Neutrophil (primary cell): ENCODE results near the gene ITPR3.
A peak's percentile ranks its signal among the peaks of the same experiment; 100 is the strongest.

Experiments
- H3K27ac ChIP-seq: fragments of 200-600 bp; sonication (generic); 2 replicates; pipeline ENCODE4 v1.5.1; 2016; ENCODE audit warnings: mild to moderate bottlenecking, moderate library complexity
- H3K27me3 ChIP-seq: fragments of 200-600 bp; sonication (generic); 2 replicates; pipeline ENCODE4 v1.6.0; 2016; ENCODE audit warnings: mild to moderate bottlenecking
- H3K36me3 ChIP-seq: fragments of 200-600 bp; sonication (generic); 2 replicates; pipeline ENCODE4 v1.5.1; 2017
- H3K4me1 ChIP-seq, 2 experiments: fragments of 200-600 bp in 1 of 2; sonication (generic) in 1 of 2; 1 replicate in 1 of 2; 2 replicates in 1 of 2; pipeline versions ENCODE4 v1.5.1 to v1.6.1; 2013 to 2016; ENCODE audit warnings: low read depth in 1 of 2, low read length in 1 of 2, mild to moderate bottlenecking in 1 of 2, moderate library complexity in 1 of 2; ENCODE audit not compliant: control insufficient read depth in 1 of 2, insufficient read depth in 1 of 2
- H3K4me3 ChIP-seq, 2 experiments: fragments of 200-600 bp in 1 of 2; sonication (generic) in 1 of 2; 1 replicate in 1 of 2; 2 replicates in 1 of 2; pipeline ENCODE4 v1.5.1; 2013 to 2016; ENCODE audit warnings: low read depth in 1 of 2, low read length in 1 of 2, mild to moderate bottlenecking in 1 of 2, moderate library complexity in 1 of 2
- H3K9me3 ChIP-seq: fragments of 200-600 bp; sonication (generic); 2 replicates; pipeline ENCODE4 v1.5.1; 2016
- TF ChIP-seq, protein P1 (sequence below): fragments of 200-600 bp; sonication (generic); IDR thresholded peaks from 2 replicates; pipeline ENCODE4 v1.5.1; 2016; ENCODE audit warnings: antibody characterized with exemption

The ITPR3 gene

GRCh38 chr6:33631971-33632557 lies 10.9 kb downstream of the ITPR3 start:
- Histone ChIP-seq H3K4me3 (no peak overlapping the region), H3K27ac (no peak overlapping the region), H3K27me3 (peaks cover 86% of the 10 kb centered on the region), H3K4me1 (peaks cover 9 to 12% of the 10 kb centered on the region in 2 experiments), H3K36me3 (no peaks in the 10 kb centered on the region), H3K9me3 (no peaks in the 10 kb centered on the region)
- TF ChIP-seq, protein P1, sequence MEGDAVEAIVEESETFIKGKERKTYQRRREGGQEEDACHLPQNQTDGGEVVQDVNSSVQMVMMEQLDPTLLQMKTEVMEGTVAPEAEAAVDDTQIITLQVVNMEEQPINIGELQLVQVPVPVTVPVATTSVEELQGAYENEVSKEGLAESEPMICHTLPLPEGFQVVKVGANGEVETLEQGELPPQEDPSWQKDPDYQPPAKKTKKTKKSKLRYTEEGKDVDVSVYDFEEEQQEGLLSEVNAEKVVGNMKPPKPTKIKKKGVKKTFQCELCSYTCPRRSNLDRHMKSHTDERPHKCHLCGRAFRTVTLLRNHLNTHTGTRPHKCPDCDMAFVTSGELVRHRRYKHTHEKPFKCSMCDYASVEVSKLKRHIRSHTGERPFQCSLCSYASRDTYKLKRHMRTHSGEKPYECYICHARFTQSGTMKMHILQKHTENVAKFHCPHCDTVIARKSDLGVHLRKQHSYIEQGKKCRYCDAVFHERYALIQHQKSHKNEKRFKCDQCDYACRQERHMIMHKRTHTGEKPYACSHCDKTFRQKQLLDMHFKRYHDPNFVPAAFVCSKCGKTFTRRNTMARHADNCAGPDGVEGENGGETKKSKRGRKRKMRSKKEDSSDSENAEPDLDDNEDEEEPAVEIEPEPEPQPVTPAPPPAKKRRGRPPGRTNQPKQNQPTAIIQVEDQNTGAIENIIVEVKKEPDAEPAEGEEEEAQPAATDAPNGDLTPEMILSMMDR = no peak

GRCh38 chr6:33632558-33633039 lies 11.5 kb downstream of the ITPR3 start:
- no peaks in the 10 kb centered on the region for H3K36me3 ChIP-seq
- no peaks in the 10 kb centered on the region for H3K9me3 ChIP-seq
- peaks cover 9 to 12% of the 10 kb centered on the region in 2 experiments for H3K4me1 ChIP-seq
- H3K4me3 ChIP-seq = no peak overlapping the region
- TF ChIP-seq, protein P1 = no peak
- peaks cover 86% of the 10 kb centered on the region for H3K27me3 ChIP-seq
- no peak overlapping the region for H3K27ac ChIP-seq

GRCh38 chr6:33633084-33633461 lies 12.0 kb downstream of the ITPR3 start:
- H3K36me3 ChIP-seq = no peaks in the 10 kb centered on the region
- H3K4me3 ChIP-seq = peak overlapping the region in 1 of 2 experiments; percentile 23
- no peaks in the 10 kb centered on the region for H3K9me3 ChIP-seq
- TF ChIP-seq, protein P1 = no peak
- peaks cover 81% of the 10 kb centered on the region for H3K27me3 ChIP-seq
- H3K4me1 ChIP-seq = peaks cover 9 to 12% of the 10 kb centered on the region in 2 experiments
- H3K27ac ChIP-seq = no peak overlapping the region

- no peaks in the 10 kb centered on the region for H3K9me3 ChIP-seq
- H3K36me3 ChIP-seq = no peaks in the 10 kb centered on the region
- TF ChIP-seq, protein P1 = no peak
Observed at GRCh38 chr6:33633462-33634158, 12.5 kb downstream of the ITPR3 start.

GRCh38 chr6:33634161-33634727 lies 13.1 kb downstream of the ITPR3 start:
- H3K4me1 ChIP-seq = peaks cover 9 to 12% of the 10 kb centered on the region in 2 experiments
- no peak overlapping the region for H3K4me3 ChIP-seq
- H3K27me3 ChIP-seq = peaks cover 74% of the 10 kb centered on the region
- H3K27ac ChIP-seq = no peak overlapping the region
- H3K36me3 ChIP-seq = no peaks in the 10 kb centered on the region
- H3K9me3 ChIP-seq = no peaks in the 10 kb centered on the region
- TF ChIP-seq, protein P1 = no peak

More at GRCh38 chr6:33633462-33634158, 12.5 kb downstream of the ITPR3 start:
- H3K27me3 ChIP-seq = peaks cover 75% of the 10 kb centered on the region
- H3K4me3 ChIP-seq = peak overlapping the region in 1 of 2 experiments; percentile 23
- peaks cover 9 to 12% of the 10 kb centered on the region in 2 experiments for H3K4me1 ChIP-seq
- H3K27ac ChIP-seq = no peak overlapping the region
